ENCODE measurements around the gene KIAA0319L. TPM values are rescaled to one million over a fixed set of nuclear protein-coding genes. Genes with fewer than 3 reads are reported as not detected.

KIAA0319L gene
- total RNA-seq, 1 experiment from 2014 or later = 72.0 TPM

DNA sequence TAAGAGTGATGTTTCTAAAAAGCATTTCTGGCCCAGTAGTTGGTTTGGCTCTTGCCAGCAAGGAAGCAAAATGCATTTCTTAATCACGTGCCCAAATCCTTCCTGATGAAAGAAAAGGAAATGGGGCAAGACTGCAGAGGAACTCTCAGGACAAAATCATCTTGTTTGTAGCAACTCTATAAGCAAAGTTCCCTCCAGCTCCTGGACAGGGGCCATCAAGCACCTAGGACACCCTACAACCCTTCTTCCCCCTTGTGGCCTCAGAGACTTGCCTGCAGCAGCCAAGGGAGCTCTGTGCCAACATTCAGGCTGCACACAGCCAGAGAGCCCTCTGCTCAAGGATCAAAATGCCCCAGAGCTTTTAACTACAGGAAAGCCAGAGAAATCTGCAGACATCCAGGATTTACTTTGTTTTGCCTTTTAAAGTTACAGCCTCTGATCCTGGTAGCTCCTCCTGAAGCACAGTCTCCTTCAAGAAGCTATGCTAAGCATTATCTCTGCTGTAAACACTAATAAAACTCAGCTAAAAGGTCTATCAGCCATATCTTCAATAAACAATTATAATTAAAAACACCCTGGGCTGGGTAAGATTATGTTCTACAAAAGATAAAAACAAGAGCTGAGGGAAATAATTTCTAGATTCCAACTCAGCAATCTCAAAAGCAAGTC lies 105.0 kb downstream of the KIAA0319L start:
- Histone ChIP-seq H3K9me2 (ENCODE audit: insufficient read depth) (no peaks in the 10 kb centered on the region), H3K4me2 (no peak overlapping the region), H3K4me3 (no peak overlapping the region), H3K9me3 (ENCODE audit: insufficient read depth, low read depth) (no peaks in the 10 kb centered on the region), H3K4me1 (replicated peaks; ENCODE audit: insufficient read depth) (peaks cover 19% of the 10 kb centered on the region), H3K27ac (no peak overlapping the region), H4K20me1 (ENCODE audit: insufficient read depth) (no peaks in the 10 kb centered on the region), H3K79me2 (ENCODE audit: low read depth) (no peaks in the 10 kb centered on the region), H3K27me3 (ENCODE audit: insufficient read depth, low read depth) (no peaks in the 10 kb centered on the region), H3K36me3 (ENCODE audit: low read depth) (no peaks in the 10 kb centered on the region), H3F3A (ENCODE audit: insufficient read depth, low read depth) (peaks cover 20% of the 10 kb centered on the region; the same call in 1 of the 2 replicates), H2AFZ (no peak overlapping the region)
- intact Hi-C loops (cut with micrococcal nuclease; ENCODE audit: unreplicated experiment) = no loop called here
- ChIA-PET CTCF (interaction anchor here (1.0 to 2.5 kb wide), 3 partner anchors 104 to 116 kb away, joined by 3 to 7 read pairs (median 3); partner anchors contain the start of gene KIAA0319L), POLR2A (ENCODE audit: unreplicated experiment) (no interaction called here)
- DNase-seq = peak in 1 of 2 experiments; percentile 41
- BruUV-seq (replicated peaks) = no TSS peak
- TF ChIP-seq, protein P1, sequence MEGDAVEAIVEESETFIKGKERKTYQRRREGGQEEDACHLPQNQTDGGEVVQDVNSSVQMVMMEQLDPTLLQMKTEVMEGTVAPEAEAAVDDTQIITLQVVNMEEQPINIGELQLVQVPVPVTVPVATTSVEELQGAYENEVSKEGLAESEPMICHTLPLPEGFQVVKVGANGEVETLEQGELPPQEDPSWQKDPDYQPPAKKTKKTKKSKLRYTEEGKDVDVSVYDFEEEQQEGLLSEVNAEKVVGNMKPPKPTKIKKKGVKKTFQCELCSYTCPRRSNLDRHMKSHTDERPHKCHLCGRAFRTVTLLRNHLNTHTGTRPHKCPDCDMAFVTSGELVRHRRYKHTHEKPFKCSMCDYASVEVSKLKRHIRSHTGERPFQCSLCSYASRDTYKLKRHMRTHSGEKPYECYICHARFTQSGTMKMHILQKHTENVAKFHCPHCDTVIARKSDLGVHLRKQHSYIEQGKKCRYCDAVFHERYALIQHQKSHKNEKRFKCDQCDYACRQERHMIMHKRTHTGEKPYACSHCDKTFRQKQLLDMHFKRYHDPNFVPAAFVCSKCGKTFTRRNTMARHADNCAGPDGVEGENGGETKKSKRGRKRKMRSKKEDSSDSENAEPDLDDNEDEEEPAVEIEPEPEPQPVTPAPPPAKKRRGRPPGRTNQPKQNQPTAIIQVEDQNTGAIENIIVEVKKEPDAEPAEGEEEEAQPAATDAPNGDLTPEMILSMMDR (conservative IDR thresholded peaks at IDR 0.05) = no peak
- TF ChIP-seq EZH2 (IDR thresholded peaks at IDR 0.05; ENCODE audit: low read depth) = no peak

DNA sequence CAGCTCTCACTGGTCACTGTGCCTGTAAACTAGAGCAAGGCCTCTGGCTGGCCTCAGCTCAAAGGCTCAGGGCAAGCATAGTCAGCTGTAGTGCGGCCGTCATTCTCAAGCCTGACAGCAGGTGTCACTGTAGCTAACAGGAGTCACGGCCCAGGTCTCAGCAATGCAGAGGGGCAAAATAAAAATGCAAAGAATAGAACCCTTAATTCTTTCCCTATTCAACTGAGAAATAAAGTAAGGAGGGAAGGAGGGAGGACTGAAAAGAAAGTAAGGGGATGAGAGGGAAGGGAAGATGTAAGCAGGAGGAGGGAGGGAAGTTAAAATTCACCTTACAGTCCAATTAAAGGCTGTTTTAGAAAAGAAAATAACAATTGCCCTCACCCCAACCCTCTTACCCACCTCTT lies 106.1 kb downstream of the KIAA0319L start:
- intact Hi-C loops (cut with micrococcal nuclease; ENCODE audit: unreplicated experiment) = loop anchor here (1.0 to 2.0 kb wide), 3 partner anchors 113 to 323 kb away; no protein-coding TSS in a partner anchor
- Histone ChIP-seq H3K9me3 (ENCODE audit: insufficient read depth, low read depth) (no peaks in the 10 kb centered on the region), H3F3A (ENCODE audit: insufficient read depth, low read depth) (peaks cover 20% of the 10 kb centered on the region; the same call in 1 of the 2 replicates), H3K36me3 (ENCODE audit: low read depth) (no peaks in the 10 kb centered on the region), H3K9me2 (ENCODE audit: insufficient read depth) (no peaks in the 10 kb centered on the region), H3K79me2 (ENCODE audit: low read depth) (no peaks in the 10 kb centered on the region), H3K4me3 (no peak overlapping the region), H3K27ac (no peak overlapping the region), H3K27me3 (ENCODE audit: insufficient read depth, low read depth) (no peaks in the 10 kb centered on the region), H3K4me1 (replicated peaks; ENCODE audit: insufficient read depth) (peaks cover 19% of the 10 kb centered on the region), H3K4me2 (no peak overlapping the region), H4K20me1 (ENCODE audit: insufficient read depth) (no peaks in the 10 kb centered on the region), H2AFZ (no peak overlapping the region)
- no TSS peak for BruUV-seq (replicated peaks)
- TF ChIP-seq EZH2 (IDR thresholded peaks at IDR 0.05; ENCODE audit: low read depth) = no peak
- TF ChIP-seq, protein P1 (conservative IDR thresholded peaks at IDR 0.05) = peak; percentile 89
- peak; percentile 47 to 72 for DNase-seq
- ChIA-PET POLR2A (ENCODE audit: unreplicated experiment) (interaction anchor here (0.5 to 0.8 kb wide), 2 partner anchors 65 to 281 kb away, joined by 4 to 14 read pairs; no protein-coding TSS in a partner anchor), CTCF (interaction anchor here (0.6 to 2.5 kb wide), 9 partner anchors 55 to 276 kb away, joined by 3 to 22 read pairs (median 4); partner anchors contain the start of genes KIAA0319L and NCDN)

DNA sequence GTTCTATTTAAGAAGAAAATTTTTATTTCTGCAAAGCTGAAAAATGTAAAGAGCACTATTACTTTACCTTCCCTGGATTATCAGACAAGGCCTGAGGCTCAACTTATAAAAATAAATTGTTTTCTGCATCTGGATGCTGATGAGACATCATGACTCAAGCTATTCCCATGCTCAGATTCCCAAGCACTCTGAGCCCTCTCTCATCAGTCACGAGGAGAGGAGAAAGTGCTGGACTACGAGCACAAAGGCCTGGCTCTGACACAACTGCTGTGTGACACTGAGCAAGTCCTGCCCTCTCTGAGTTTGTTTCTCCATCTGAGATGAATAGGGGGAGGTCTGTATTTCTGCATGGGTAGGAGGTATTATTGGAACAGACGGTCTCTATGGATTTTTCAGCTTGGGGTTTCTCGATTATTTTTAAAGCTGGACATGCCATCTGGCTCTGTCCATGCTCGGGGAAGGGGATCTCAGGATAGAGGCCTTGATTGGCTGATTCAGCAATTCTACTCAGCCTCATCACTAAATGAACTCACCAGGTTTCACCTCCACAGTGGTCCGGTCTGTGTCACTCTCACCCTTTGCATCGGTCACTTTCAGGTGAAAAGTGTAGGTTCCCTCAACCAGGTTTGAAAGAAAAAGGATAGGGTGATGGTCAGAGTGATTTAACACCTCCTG lies 107.7 kb downstream of the KIAA0319L start:
- H3K9me2 ChIP-seq (ENCODE audit: insufficient read depth) = no peaks in the 10 kb centered on the region
- BruUV-seq (replicated peaks) = no TSS peak
- ChIA-PET POLR2A (ENCODE audit: unreplicated experiment) (interaction anchor here (0.6 kb wide), 1 partner anchor 143 kb away, joined by 4 read pairs; no protein-coding TSS in a partner anchor), CTCF (interaction anchor here (0.6 to 2.5 kb wide), 4 partner anchors 96 to 301 kb away, joined by 3 to 8 read pairs (median 6); no protein-coding TSS in a partner anchor)
- DNase-seq = no peak
- H3K4me1 ChIP-seq (replicated peaks; ENCODE audit: insufficient read depth) = peaks cover 19% of the 10 kb centered on the region
- no peak overlapping the region for H2AFZ ChIP-seq
- H3K27ac ChIP-seq = peak overlapping the region; percentile 42
- H3K4me2 ChIP-seq = no peak overlapping the region
- intact Hi-C loops (cut with micrococcal nuclease; ENCODE audit: unreplicated experiment) = loop anchor here (2.0 kb wide), 1 partner anchor 277 kb away; no protein-coding TSS in a partner anchor
- H3K27me3 ChIP-seq (ENCODE audit: insufficient read depth, low read depth) = no peaks in the 10 kb centered on the region
- H3K79me2 ChIP-seq (ENCODE audit: low read depth) = no peaks in the 10 kb centered on the region
- TF ChIP-seq, protein P1 (conservative IDR thresholded peaks at IDR 0.05) = no peak
- no peak for TF ChIP-seq EZH2 (IDR thresholded peaks at IDR 0.05; ENCODE audit: low read depth)
- H3F3A ChIP-seq (ENCODE audit: insufficient read depth, low read depth) = peaks cover 20% of the 10 kb centered on the region; the same call in 1 of the 2 replicates
- H3K4me3 ChIP-seq = no peak overlapping the region
- H3K36me3 ChIP-seq (ENCODE audit: low read depth) = no peaks in the 10 kb centered on the region
- H4K20me1 ChIP-seq (ENCODE audit: insufficient read depth) = no peaks in the 10 kb centered on the region
- H3K9me3 ChIP-seq (ENCODE audit: insufficient read depth, low read depth) = no peaks in the 10 kb centered on the region
